Upper lobe of right lung (tissue), 1 donor: ENCODE data around the gene MITF. TPM values are rescaled to one million over a fixed set of nuclear protein-coding genes. Genes with fewer than 3 reads are reported as not detected.

Source experiments
- ATAC-seq: fragments of 200-7000 bp; cut with Tn5 transposase; one replicate; pipeline ENCODE4 v1.9.1; 2020; ENCODE audit warnings: mild to moderate bottlenecking, moderate library complexity
- DNase-seq: peaks from one replicate; pipeline ENCODE4 v3.0.0-alpha.2; 2020
- H3K27ac ChIP-seq: fragments of 200-600 bp; one replicate; pipeline ENCODE4 v1.8.0; 2022
- H3K27me3 ChIP-seq: fragments of 200-600 bp; one replicate; pipeline ENCODE4 v1.8.0; 2022; ENCODE audit warnings: mild to moderate bottlenecking
- H3K36me3 ChIP-seq: fragments of 200-600 bp; one replicate; pipeline ENCODE4 v1.8.0; 2022
- H3K4me1 ChIP-seq: fragments of 200-600 bp; one replicate; pipeline ENCODE4 v1.8.0; 2022
- H3K4me3 ChIP-seq: fragments of 200-600 bp; one replicate; pipeline ENCODE4 v1.8.0; 2022; ENCODE audit warnings: mild to moderate bottlenecking
- H3K9me3 ChIP-seq: fragments of 200-600 bp; one replicate; pipeline ENCODE4 v1.8.0; 2022
- CTCF ChIP-seq: fragments of 200-600 bp; IDR thresholded peaks from one replicate; pipeline ENCODE4 v1.8.0; 2022; ENCODE audit warnings: antibody characterized with exemption
- intact Hi-C: fragments of 100-400 bp; cut with DNase I; formaldehyde crosslinking; loops from one replicate; pipeline ENCODE4 v1.11.0; 2022
- total RNA-seq: library from RNA; stranded (reverse); fragmentation: NEBNext Ultra II Directional; extraction: Animal tissue kit (Norgen Biotek cat#: 25700); gene quantifications from one replicate; pipeline ENCODE4 v1.2.1, GENCODE V29; 2021
- donor health status: DM: no; HTN: yes; CAD: no; lungs with severe emphysema.

MITF gene
- total RNA-seq, 1 donor from 2014 or later, result 29.5 TPM

- H3K36me3 ChIP-seq, result no peaks in the 10 kb centered on the region
- peak overlapping the region; percentile 62 for H3K27ac ChIP-seq
- intact Hi-C loops, result no loop called here
- ATAC-seq (peak; percentile 34), DNase-seq (no peak)
- no peak for TF ChIP-seq CTCF
- no peaks in the 10 kb centered on the region for H3K4me1 ChIP-seq
- peak overlapping the region; percentile 78 for H3K4me3 ChIP-seq
- no peaks in the 10 kb centered on the region for H3K9me3 ChIP-seq
- H3K27me3 ChIP-seq, result no peaks in the 10 kb centered on the region
Measured at GRCh38 chr3:69738315-69738714, 949 bp upstream of the MITF start.

- intact Hi-C loops, result no loop called here
- ATAC-seq, result no peak
- no peaks in the 10 kb centered on the region for H3K27me3 ChIP-seq
Measured at GRCh38 chr3:69738859-69739203, 433 bp upstream of the MITF start.

GRCh38 chr3:69740103-69741021 lies 1.1 kb downstream of the MITF start:
- Histone ChIP-seq H3K27ac (peak overlapping the region; percentile 83), H3K27me3 (no peaks in the 10 kb centered on the region), H3K9me3 (no peaks in the 10 kb centered on the region), H3K4me3 (peak overlapping the region; percentile 78), H3K4me1 (peaks cover 7% of the 10 kb centered on the region), H3K36me3 (no peaks in the 10 kb centered on the region)
- intact Hi-C loops, result no loop called here
- DNase-seq (peak; percentile 87), ATAC-seq (peak; percentile 73)
- no peak for TF ChIP-seq CTCF

More at GRCh38 chr3:69738859-69739203, 433 bp upstream of the MITF start:
- Histone ChIP-seq H3K4me3 (peak overlapping the region; percentile 78), H3K36me3 (no peaks in the 10 kb centered on the region), H3K9me3 (no peaks in the 10 kb centered on the region), H3K4me1 (no peaks in the 10 kb centered on the region), H3K27ac (peak overlapping the region; percentile 62)
- no peak for DNase-seq
- no peak for TF ChIP-seq CTCF

- no peak for ATAC-seq
- Histone ChIP-seq H3K36me3 (no peaks in the 10 kb centered on the region), H3K27me3 (no peaks in the 10 kb centered on the region), H3K4me1 (peaks cover 14% of the 10 kb centered on the region), H3K27ac (no peak overlapping the region), H3K4me3 (peak overlapping the region; percentile 78), H3K9me3 (no peaks in the 10 kb centered on the region)
- no peak for DNase-seq
- intact Hi-C loops, result no loop called here
- no peak for TF ChIP-seq CTCF
Measured at GRCh38 chr3:69741032-69741767, 1.9 kb downstream of the MITF start.

- no peaks in the 10 kb centered on the region for H3K9me3 ChIP-seq
- no peaks in the 10 kb centered on the region for H3K27me3 ChIP-seq
- H3K4me1 ChIP-seq, result peaks cover 22% of the 10 kb centered on the region
- H3K27ac ChIP-seq, result no peak overlapping the region
- no peaks in the 10 kb centered on the region for H3K36me3 ChIP-seq
- no peak for ATAC-seq
- intact Hi-C loops, result no loop called here
- DNase-seq, result no peak
- TF ChIP-seq CTCF, result no peak
- H3K4me3 ChIP-seq, result no peak overlapping the region
Measured at GRCh38 chr3:69742391-69742790, 3.1 kb downstream of the MITF start.
